GM12873 (cell line): ENCODE data around the gene CENPP.

Source experiments
- CTCF ChIP-seq: IDR thresholded peaks from 2 replicates; pipeline ENCODE4 v1.5.1; 2012; ENCODE audit warnings: low read depth, mild to moderate bottlenecking, moderate library complexity, low read length, control low read depth; ENCODE audit not compliant: insufficient read depth; ENCODE audit errors: missing control alignments

CENPP gene

DNA sequence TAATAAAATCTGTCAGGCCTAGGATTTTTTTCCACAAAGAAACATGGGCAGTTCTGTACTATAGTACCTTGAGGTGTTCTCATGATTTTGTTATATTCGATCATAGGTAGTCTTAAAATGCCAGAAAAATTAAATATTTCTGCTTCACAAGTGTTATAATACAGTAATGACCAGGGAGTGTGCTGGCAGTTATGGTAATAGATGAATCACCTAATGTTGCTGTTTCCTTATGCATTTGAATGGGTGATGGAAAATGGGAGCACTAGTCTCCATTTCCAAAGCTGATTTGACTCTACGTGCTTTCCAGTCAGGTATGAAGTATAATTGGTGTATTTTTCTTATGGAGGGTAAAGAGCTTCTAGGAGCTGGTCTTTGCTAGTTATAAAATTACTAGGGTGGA lies 54.9 kb downstream of the CENPP start:
- TF ChIP-seq CTCF: no peak

GRCh38 chr9:92381775-92382174 lies 56.0 kb downstream of the CENPP start:
- TF ChIP-seq CTCF: no peak

GRCh38 chr9:92384375-92384774 lies 58.6 kb downstream of the CENPP start:
- TF ChIP-seq CTCF: no peak

DNA sequence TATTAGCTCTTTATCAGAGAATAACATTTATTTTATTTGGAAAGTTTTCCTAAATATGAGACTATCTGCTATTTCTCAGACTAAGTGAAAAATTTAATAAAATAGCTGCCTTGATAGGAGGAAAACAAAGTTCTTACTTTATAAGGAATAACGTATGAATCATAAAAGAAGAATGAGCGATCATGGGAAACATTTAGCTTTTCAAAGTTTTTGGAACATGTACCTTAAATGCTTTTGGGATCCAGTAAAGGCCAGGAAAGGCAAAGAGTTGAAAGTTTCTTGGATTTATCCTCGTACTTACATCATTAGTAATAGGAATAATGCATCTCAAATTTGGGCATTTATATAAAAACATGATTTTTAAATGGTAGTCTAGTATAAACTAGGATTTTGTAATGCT lies 59.2 kb downstream of the CENPP start:
- TF ChIP-seq CTCF: no peak

GRCh38 chr9:92385477-92385876 lies 59.7 kb downstream of the CENPP start:
- TF ChIP-seq CTCF: no peak

DNA sequence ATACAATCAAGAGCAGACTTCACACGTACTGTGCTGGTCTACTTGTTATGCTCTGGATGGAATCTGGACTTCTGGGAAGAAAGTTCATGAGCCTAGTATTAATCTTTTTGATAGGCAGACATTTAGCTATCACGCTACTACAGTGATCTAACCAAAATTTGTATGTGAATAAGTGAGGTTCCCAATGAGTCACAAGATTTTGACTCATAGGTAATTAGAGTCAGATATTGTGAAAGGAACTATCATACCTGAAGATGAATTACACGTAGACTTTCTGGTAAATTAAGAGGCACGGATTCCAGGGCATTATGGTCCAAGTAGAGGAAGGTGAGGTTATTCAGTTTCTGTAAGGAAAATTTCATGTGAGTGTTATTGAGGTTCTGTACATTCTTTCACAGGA lies 60.2 kb downstream of the CENPP start:
- TF ChIP-seq CTCF: no peak

DNA sequence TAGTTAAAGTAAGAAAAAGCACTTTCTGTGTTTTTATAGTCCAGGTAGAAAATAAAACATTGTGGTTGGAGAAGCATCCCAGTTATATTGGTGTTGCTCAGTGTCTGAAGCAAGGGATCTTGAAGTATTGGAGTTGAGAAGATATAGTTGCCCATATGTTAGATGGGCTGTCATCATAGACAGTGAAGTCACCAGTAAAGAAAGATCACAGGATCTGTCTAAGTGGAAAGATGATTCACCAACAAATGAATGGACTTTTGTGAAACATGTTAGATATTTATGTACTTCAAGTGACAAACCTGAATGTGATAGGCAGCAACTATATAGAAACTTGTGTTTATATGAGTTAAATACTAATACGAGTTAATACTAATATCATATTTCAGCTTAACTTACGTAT lies 66.9 kb downstream of the CENPP start:
- TF ChIP-seq CTCF: no peak

DNA sequence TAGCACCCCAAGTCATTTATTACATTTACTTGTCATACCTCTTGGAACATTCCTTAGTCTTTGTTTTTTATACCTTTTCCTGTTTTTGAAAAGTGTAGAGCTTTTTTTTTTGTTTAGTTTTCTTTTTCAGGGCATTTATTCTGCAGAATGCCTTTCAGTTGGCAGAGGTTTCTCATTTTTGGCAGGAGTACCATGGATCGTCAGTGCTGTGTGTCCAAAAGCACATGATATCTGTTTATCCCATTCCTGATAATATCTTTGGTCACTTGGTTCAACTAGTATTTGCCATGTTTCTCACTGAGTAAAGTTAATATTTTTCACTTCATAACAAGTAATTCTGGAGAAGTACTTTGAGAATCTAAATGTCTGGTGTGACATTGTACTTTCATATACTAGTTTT lies 67.9 kb downstream of the CENPP start:
- no peak for TF ChIP-seq CTCF
